GM19025 (cell line): ENCODE results near the gene PSMB3.

ENCODE experiments used
- ATAC-seq: cut with Tn5 transposase; IDR thresholded peaks from one replicate; pipeline ENCODE4 v1.9.1; 2021; ENCODE audit warnings: mild to moderate bottlenecking, low read depth, moderate library complexity; ENCODE audit not compliant: unreplicated experiment

The PSMB3 gene

GRCh38 chr17:38752308-38753070 is at the start of gene PSMB3:
Gene PSMB3 (plus strand): TSS chr17:38752741. CDS start chr17:38752827, 86 bp downstream.
- peak; percentile 78 for ATAC-seq

- no peak for ATAC-seq
These were observed 49.4 kb upstream of the PSMB3 start for GRCh38 chr17:38702916-38703741.

GRCh38 chr17:38703742-38704605 is 48.6 kb upstream of the PSMB3 start:
- no peak for ATAC-seq

GRCh38 chr17:38704606-38705522 is 47.7 kb upstream of the PSMB3 start, which contains the start of gene MLLT6:
Gene MLLT6 (plus strand): TSS chr17:38705273. CDS start chr17:38705633, 360 bp downstream.
- no peak for ATAC-seq

GRCh38 chr17:38705523-38705802 is 47.1 kb upstream of the PSMB3 start:
- ATAC-seq = no peak

- ATAC-seq = no peak
These were observed 46.6 kb upstream of the PSMB3 start for GRCh38 chr17:38705803-38706504.

GRCh38 chr17:38706505-38707216 is 45.9 kb upstream of the PSMB3 start:
- no peak for ATAC-seq

GRCh38 chr17:38707678-38708351 is 44.7 kb upstream of the PSMB3 start:
- no peak for ATAC-seq

GRCh38 chr17:38709104-38709820 is 43.3 kb upstream of the PSMB3 start:
- no peak for ATAC-seq

GRCh38 chr17:38709864-38710603 is 42.5 kb upstream of the PSMB3 start:
- no peak for ATAC-seq

- no peak for ATAC-seq
These were observed 42.0 kb upstream of the PSMB3 start for GRCh38 chr17:38710604-38710962.

- ATAC-seq = no peak
These were observed 41.6 kb upstream of the PSMB3 start for GRCh38 chr17:38710985-38711384.

- ATAC-seq = no peak
These were observed 40.6 kb upstream of the PSMB3 start for GRCh38 chr17:38711792-38712571.

GRCh38 chr17:38712593-38712992 is 39.9 kb upstream of the PSMB3 start:
- no peak for ATAC-seq

- no peak for ATAC-seq
These were observed 39.0 kb upstream of the PSMB3 start for GRCh38 chr17:38713456-38714075.
